Measurements from ENCODE around the gene SCNN1B. TPM values are rescaled to one million over a fixed set of nuclear protein-coding genes. Genes with fewer than 3 reads are reported as not detected.
A peak's percentile ranks its signal among the peaks of the same experiment; 100 is the strongest.

Gene SCNN1B
- total RNA-seq, 1 donor from 2014 or later, result not detected

- Mint-ChIP-seq H3K36me3 (ENCODE audit: unreplicated experiment) (peaks cover 56% of the 10 kb centered on the region), H3K27me3 (ENCODE audit: unreplicated experiment) (no peaks in the 10 kb centered on the region), H3K27ac (ENCODE audit: unreplicated experiment) (no peak overlapping the region), H3K9me3 (ENCODE audit: unreplicated experiment) (no peaks in the 10 kb centered on the region), H3K4me3 (ENCODE audit: unreplicated experiment) (no peak overlapping the region), H3K4me1 (ENCODE audit: unreplicated experiment) (peaks cover 16% of the 10 kb centered on the region)
- no peak for TF ChIP-seq CTCF (IDR thresholded peaks at IDR 0.05)
- DNase-seq (ENCODE audit: extremely low spot score, unreplicated experiment), result no peak
These were observed 99.0 kb downstream of the SCNN1B start for GRCh38 chr16:23401139-23401538.

DNA sequence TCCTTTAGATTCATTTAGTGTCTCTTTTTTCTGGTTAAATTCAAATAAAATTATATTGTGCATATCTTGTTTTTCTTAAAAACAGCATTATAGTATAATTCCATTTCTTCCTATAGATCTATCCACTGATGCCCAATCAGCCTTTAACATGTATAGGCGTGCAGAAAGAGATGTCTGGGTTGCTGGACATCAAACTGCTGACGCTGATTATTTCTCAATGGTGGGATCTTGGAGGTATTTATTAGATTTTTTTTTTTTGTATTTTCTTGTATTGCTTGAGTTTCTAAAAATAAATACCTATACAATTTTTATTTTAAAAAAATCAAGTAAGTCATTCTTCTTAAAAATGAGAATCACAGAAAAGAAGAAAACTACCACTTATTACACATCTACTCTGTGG lies 100.0 kb downstream of the SCNN1B start:
- no peak for DNase-seq (ENCODE audit: extremely low spot score, unreplicated experiment)
- no peak overlapping the region for H3K4me3 Mint-ChIP-seq (ENCODE audit: unreplicated experiment)
- peaks cover 54% of the 10 kb centered on the region for H3K36me3 Mint-ChIP-seq (ENCODE audit: unreplicated experiment)
- H3K27ac Mint-ChIP-seq (ENCODE audit: unreplicated experiment), result no peak overlapping the region
- TF ChIP-seq CTCF (IDR thresholded peaks at IDR 0.05), result no peak
- H3K9me3 Mint-ChIP-seq (ENCODE audit: unreplicated experiment), result no peaks in the 10 kb centered on the region
- no peaks in the 10 kb centered on the region for H3K27me3 Mint-ChIP-seq (ENCODE audit: unreplicated experiment)
- peaks cover 26% of the 10 kb centered on the region for H3K4me1 Mint-ChIP-seq (ENCODE audit: unreplicated experiment)

DNA sequence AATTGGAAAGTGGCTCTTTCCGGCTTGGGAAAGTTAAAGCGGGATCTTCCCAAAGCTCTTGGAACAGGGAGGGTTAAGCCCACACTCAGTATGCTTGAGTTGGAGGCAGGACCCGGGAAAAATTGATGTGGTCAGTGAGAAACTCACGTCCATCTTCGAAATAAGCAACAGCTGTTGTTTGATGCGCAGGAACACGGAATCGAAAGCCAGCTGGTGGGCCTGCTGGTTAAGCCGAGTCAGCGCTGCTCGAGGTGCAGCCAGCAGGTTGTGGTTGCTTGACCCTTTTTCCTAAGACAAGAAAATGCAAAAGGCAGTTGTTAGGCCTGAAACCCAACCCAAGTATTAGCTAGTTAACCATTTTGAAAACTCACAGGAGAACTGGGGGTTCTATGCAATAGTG lies 101.4 kb downstream of the SCNN1B start:
- DNase-seq (ENCODE audit: extremely low spot score, unreplicated experiment), result no peak
- H3K27ac Mint-ChIP-seq (ENCODE audit: unreplicated experiment), result no peak overlapping the region
- peaks cover 34% of the 10 kb centered on the region for H3K4me1 Mint-ChIP-seq (ENCODE audit: unreplicated experiment)
- H3K4me3 Mint-ChIP-seq (ENCODE audit: unreplicated experiment), result no peak overlapping the region
- H3K27me3 Mint-ChIP-seq (ENCODE audit: unreplicated experiment), result no peaks in the 10 kb centered on the region
- peaks cover 46% of the 10 kb centered on the region for H3K36me3 Mint-ChIP-seq (ENCODE audit: unreplicated experiment)
- no peaks in the 10 kb centered on the region for H3K9me3 Mint-ChIP-seq (ENCODE audit: unreplicated experiment)
- TF ChIP-seq CTCF (IDR thresholded peaks at IDR 0.05), result no peak

- TF ChIP-seq CTCF (IDR thresholded peaks at IDR 0.05), result no peak
- no peak for DNase-seq (ENCODE audit: extremely low spot score, unreplicated experiment)
- H3K27ac Mint-ChIP-seq (ENCODE audit: unreplicated experiment), result no peak overlapping the region
- H3K4me1 Mint-ChIP-seq (ENCODE audit: unreplicated experiment), result peaks cover 50% of the 10 kb centered on the region
- H3K9me3 Mint-ChIP-seq (ENCODE audit: unreplicated experiment), result no peaks in the 10 kb centered on the region
- H3K36me3 Mint-ChIP-seq (ENCODE audit: unreplicated experiment), result peaks cover 40% of the 10 kb centered on the region
- no peak overlapping the region for H3K4me3 Mint-ChIP-seq (ENCODE audit: unreplicated experiment)
- H3K27me3 Mint-ChIP-seq (ENCODE audit: unreplicated experiment), result no peaks in the 10 kb centered on the region
These were observed 103.9 kb downstream of the SCNN1B start for GRCh38 chr16:23406024-23406423.

- TF ChIP-seq CTCF (IDR thresholded peaks at IDR 0.05), result no peak
- Mint-ChIP-seq H3K9me3 (ENCODE audit: unreplicated experiment) (no peaks in the 10 kb centered on the region), H3K36me3 (ENCODE audit: unreplicated experiment) (peaks cover 41% of the 10 kb centered on the region), H3K27ac (ENCODE audit: unreplicated experiment) (peak overlapping the region; percentile 80), H3K4me3 (ENCODE audit: unreplicated experiment) (no peak overlapping the region), H3K27me3 (ENCODE audit: unreplicated experiment) (no peaks in the 10 kb centered on the region), H3K4me1 (ENCODE audit: unreplicated experiment) (peaks cover 50% of the 10 kb centered on the region)
- no peak for DNase-seq (ENCODE audit: extremely low spot score, unreplicated experiment)
These were observed 104.6 kb downstream of the SCNN1B start for GRCh38 chr16:23406546-23407240.

Data from osteocyte (in vitro differentiated cells).